GM18511 (cell line): Measurements from ENCODE around the gene RPRD1B.

Source experiments
- ATAC-seq: cut with Tn5 transposase; IDR thresholded peaks from one replicate; pipeline ENCODE4 v1.9.1; 2021; ENCODE audit warnings: mild to moderate bottlenecking, moderate library complexity; ENCODE audit not compliant: unreplicated experiment

RPRD1B gene, protein sequence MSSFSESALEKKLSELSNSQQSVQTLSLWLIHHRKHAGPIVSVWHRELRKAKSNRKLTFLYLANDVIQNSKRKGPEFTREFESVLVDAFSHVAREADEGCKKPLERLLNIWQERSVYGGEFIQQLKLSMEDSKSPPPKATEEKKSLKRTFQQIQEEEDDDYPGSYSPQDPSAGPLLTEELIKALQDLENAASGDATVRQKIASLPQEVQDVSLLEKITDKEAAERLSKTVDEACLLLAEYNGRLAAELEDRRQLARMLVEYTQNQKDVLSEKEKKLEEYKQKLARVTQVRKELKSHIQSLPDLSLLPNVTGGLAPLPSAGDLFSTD

GRCh38 chr20:38033330-38034107, at the start of gene RPRD1B, which contains the start of gene TTI1:
TSS of gene RPRD1B (plus strand) at chr20:38033746. CDS start at chr20:38033948, 202 bp downstream.
TSS of gene TTI1 (minus strand) at chr20:38033456. CDS start at chr20:38013816, 19,640 bp downstream.
- peak; percentile 89 for ATAC-seq

DNA sequence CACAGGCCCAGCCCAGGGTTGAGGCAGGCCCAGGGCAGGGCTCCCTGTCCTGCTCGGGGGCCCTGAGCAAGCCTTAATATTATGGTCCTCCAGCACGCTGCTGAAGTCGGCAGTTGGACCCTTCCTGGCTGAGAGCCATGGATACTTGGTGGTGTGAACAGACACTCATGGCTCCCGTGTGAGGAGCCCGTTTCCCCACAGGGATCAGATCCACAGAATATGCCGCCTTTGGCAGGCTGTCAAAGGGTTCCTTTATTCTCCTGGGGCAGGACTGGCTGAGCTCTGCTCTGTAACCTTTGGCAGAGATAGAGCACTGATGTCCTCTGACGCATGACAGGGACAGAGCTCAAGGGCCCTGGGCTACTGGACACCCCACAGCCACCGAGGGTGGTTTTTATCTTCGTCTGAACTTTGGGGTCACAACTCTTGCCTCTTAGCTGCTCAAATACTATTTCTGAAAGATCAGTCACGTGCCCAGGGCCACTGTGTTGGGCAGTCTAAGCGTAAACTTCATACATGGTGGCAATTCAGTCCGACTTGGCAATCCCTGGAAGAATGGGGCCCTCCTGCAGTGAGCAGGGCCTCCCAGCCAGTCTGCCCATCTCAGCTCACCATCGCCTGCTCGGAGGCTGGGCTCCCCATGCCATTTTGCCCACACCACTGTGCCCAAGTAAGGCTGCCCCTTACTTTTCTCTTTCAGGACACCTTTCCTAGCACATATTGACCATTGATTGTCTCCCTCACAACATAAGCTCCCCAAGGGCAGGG, 49.3 kb upstream of the RPRD1B start:
- ATAC-seq: no peak

- ATAC-seq: no peak
These were observed 47.3 kb upstream of the RPRD1B start for GRCh38 chr20:37986044-37986858.

DNA sequence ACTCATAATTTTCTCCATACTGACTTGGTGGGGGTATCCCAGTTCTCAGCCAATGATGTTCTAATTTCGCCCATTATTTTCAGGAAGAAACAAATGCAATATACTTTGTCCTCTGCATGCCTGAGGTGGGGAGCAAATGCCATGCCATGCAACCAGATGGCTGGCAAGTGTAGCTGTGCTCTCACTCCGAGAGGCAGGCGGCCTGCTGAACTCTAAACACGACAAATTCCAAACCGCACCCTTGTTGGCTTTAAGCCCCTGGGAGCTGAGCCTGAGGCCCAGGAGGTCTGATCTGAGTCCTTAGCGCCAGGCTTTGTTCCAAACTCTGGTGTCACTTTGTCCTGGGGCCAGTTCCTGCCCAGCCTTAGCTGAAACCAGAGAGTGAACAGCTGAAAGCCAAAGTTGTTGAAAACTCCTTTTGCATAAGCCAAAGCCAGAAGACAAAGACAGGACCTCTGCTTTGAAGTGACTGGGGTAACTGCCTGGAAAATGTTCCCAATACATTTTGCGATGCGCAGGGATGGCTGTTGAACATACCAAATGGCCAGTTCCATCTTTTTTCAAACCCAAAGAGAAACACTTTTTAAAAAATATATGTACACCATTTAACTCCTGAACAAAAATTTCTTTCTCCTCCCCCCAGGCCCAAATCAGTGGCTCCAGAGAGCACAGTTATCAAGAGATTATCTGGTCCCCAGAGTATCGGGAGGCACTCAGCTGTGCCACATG, 46.5 kb upstream of the RPRD1B start:
- ATAC-seq: no peak

- ATAC-seq: no peak
These were observed 45.8 kb upstream of the RPRD1B start for GRCh38 chr20:37987602-37988290.

DNA sequence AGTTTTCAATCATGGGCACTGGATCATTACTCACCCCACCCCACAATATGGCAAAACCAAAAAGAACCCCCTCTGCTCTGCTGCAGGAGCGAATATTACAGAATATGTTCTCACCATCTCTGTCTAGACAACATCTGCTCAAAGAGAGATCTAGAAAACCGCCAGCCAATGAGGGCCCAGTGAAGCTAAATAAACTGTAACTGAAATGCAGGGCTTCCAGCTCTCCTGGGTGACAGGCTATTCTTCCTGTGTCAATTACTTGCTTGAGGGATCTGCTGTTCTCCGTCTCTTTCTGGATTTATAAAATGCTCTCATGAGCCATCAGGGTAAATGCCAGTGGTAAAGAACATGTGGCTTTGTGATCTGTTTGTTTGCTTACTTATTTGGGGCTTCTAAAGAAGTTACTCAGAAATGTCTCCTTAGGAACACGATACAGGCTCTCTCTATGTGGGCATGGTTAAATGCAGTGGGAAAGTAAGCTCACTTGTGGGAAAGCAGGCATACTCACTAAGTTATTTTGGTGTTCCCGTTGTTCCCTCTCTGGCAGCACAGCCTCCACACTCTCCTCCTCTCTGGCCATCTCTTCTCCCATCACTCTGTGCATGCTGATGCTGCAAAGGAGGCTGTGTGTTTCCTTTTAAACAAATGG, 45.1 kb upstream of the RPRD1B start:
- no peak for ATAC-seq

DNA sequence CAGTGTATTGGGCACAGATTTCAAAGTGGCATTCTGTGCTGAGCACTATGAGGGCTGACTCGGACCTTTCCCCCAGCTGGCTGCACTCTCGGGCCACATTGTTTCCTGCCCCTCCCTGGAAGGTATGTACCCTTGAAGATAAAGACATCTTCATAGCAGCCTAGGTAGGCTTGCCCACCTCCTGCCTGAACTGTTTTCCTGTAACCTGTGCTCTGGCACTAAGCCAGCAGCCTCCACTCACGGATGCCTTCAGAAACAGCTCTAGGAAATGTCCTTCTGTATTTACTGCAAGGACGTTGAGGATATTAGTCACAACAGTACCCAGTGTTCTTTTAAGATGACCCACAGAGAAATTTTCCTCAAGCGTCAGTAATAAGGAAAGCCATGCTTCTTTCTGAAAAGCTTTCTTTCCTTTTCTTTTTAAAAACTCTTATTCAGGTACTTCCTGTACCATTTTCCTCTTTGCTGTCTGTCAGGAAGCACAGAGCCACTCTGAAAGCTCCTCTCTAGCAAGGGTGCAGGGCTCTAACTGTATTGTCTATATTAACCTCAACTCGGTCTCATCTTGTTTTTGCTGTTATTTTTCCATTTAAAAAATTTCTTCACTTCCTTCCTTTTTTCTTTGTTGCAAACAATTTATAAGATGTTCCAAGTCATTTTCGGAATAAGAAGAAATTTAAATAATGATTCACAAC, 43.8 kb upstream of the RPRD1B start:
- no peak for ATAC-seq

- ATAC-seq: peak; percentile 92
These were observed 42.9 kb upstream of the RPRD1B start for GRCh38 chr20:37990571-37991151.

GRCh38 chr20:37991157-37991866, 42.2 kb upstream of the RPRD1B start:
- ATAC-seq: no peak

DNA sequence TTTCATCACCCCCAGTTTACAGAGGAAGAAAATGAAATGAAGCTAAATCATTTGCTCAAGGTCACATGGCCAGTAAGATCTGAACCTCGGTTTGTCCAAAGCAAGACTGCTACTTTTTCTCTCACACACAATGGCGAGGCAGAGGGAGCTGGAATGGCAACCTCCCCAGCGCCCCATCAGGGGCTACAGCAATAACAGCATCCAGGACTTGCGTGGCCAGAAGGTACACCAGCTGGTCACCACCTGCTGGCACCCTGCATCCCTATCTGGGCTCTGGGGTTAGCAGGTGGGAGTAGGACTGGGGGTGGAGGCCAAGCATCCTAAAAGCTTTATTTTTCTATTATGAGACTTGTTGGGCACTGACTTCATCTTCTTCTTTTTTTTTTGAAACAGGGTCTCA, 41.6 kb upstream of the RPRD1B start:
- no peak for ATAC-seq

GRCh38 chr20:37992802-37993409, 40.6 kb upstream of the RPRD1B start:
- ATAC-seq: no peak

GRCh38 chr20:37994512-37994911, 39.0 kb upstream of the RPRD1B start:
- ATAC-seq: no peak

DNA sequence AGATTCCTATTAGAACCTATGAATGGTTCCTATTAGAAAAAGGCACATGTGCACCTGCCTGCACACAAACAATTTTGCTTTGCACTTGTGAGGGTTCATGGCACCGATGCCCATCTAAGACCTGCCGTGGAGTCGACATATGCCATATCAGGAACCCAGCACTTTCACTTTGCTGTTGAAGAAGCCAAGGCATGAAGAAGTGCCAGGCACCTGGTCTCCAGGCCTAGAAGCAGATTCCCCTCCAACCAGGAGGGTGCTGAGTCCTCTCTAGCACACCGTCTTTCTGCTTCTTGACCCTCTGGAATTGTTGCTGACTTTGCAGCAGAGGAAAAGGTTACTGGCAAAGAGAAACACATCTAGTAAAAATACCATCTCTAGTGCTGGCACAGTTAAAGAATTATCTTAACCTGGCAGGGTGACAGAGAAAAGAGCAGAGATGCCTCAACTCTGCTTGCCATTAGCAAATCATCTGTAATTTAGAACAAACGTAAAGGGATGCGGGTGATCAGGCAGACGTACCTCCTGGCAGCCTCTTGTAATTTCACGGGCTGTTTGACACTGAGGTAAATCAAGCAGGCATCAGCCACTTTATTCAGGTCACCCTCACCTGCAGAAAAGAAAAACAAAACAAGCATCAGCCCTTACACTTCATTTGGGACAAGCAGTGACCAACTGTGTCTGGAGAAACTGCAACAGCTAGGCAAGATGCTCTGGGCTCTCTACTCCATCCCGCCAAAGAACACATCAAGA, 37.5 kb upstream of the RPRD1B start:
- ATAC-seq: no peak

DNA sequence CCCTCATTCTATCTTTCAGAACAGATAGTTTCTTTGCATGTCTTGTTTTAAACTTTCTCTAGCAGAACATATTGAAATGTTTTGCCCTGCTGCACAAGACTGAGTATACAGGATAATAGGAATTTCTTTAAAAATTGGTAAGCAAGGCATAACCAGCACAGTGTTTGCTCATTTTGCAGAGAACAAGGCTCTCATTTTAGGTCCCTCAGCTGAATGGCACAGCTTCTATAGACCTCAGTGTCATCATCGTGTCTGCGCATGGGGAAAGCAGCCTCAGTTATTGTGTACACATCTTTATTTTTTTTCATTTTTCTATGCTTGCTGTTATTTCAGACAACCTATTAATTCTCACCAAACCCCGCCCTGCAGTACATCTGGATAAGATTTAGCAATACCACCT, 36.0 kb upstream of the RPRD1B start:
- no peak for ATAC-seq

DNA sequence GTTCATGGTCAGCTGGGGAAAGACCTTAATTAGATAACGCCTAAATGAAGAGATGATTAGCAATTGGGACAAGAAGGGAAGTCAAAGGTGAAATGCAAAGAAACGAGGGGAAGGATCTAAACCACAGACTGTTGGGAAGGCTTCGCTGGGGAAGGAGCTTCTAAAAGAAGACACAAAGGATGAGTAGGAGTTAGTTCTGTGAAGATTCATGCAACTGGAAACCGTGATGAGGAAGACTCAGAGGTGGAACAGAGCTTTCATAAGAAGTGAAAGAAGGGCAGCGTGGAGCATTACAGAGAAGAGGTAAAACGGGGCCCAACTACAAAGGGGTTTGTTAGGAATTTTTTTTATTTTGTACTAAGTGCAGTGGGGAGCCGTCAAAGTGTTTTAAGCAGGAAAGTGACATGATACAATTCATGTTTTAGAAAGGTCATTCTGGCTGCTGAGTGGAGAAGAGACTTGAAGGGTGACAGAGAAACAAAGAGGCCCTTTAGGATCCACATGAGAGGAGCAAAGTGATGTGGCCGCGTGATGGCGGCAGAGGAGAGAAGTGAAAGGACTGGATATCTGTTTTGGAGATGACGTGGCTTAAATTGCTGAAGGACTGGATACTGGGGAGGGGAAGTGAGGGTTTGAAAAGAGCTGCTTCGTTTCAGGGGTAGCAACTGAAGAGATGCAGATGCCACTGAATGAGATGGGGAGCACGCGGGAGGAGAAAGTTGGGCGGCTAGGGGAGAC, 33.9 kb upstream of the RPRD1B start:
- no peak for ATAC-seq
